ENCODE measurements around the gene C9orf50.

- TF ChIP-seq CTCF (IDR thresholded peaks at IDR 0.05) (no peak), POLR2AphosphoS5 (IDR thresholded peaks at IDR 0.05) (no peak)
Measured at GRCh38 chr9:129572517-129572916, 48.4 kb downstream of the C9orf50 start.

All from breast epithelium (tissue), 3 donors.